ENCODE measurements around the gene RHOD.

Gene RHOD

GRCh38 chr11:67114275-67114896, 57.7 kb downstream of the RHOD start:
- no peak for FAIRE-seq

GRCh38 chr11:67116758-67117105, 60.1 kb downstream of the RHOD start:
- FAIRE-seq, result no peak
- no peak for DNase-seq (ENCODE audit: low spot score)

More at GRCh38 chr11:67114275-67114896, 57.7 kb downstream of the RHOD start:
- no peak for DNase-seq (ENCODE audit: low spot score)

GRCh38 chr11:67117176-67117575, 60.5 kb downstream of the RHOD start:
- DNase-seq (ENCODE audit: low spot score) (no peak), FAIRE-seq (no peak)

- no peak for FAIRE-seq
- DNase-seq (ENCODE audit: low spot score), result no peak
Measured at GRCh38 chr11:67117672-67118180, 61.1 kb downstream of the RHOD start.

- DNase-seq (ENCODE audit: low spot score) (no peak), FAIRE-seq (no peak)
Measured at GRCh38 chr11:67118181-67118766, 61.6 kb downstream of the RHOD start.

GRCh38 chr11:67118801-67119584, 62.3 kb downstream of the RHOD start, which contains the start of gene KDM2A:
KDM2A (plus strand) TSS chr11:67119263; CDS start chr11:67121317, 2,054 bp downstream.
- DNase-seq (ENCODE audit: low spot score) (peak; percentile 91), FAIRE-seq (no peak)

GRCh38 chr11:67119585-67120391, 63.1 kb downstream of the RHOD start:
- DNase-seq (ENCODE audit: low spot score) (no peak), FAIRE-seq (no peak)

GRCh38 chr11:67120456-67120855, 63.8 kb downstream of the RHOD start:
- no peak for DNase-seq (ENCODE audit: low spot score)
- FAIRE-seq, result no peak

GRCh38 chr11:67120881-67121710, 64.4 kb downstream of the RHOD start:
- FAIRE-seq, result no peak
- DNase-seq (ENCODE audit: low spot score), result peak; percentile 20
